IMR-90 (cell line): ENCODE results near the gene FAM124A. TPM values are rescaled to one million over a fixed set of nuclear protein-coding genes. Genes with fewer than 3 reads are reported as not detected.

Experiments
- ATAC-seq: fragments of 200-7000 bp; cut with Tn5 transposase; 2 replicates; pipeline ENCODE4 v1.9.1; 2020; ENCODE audit warnings: low read depth, mild to moderate bottlenecking, moderate library complexity
- BruUV-seq: library from RNA; stranded (reverse); fragments of 400-500 nt; replicated peaks from 2 replicates; lab custom pipeline; 2021; lab: Mats Ljungman, UMichigan
- CTCF ChIA-PET: fragments of 300-600 bp; formaldehyde crosslinking; extraction: SDS; loops from one replicate; lab custom pipeline; 2021; ENCODE audit warnings: antibody characterized with exemption; lab: Yijun Ruan, JAX
- POLR2A ChIA-PET: fragments of 300-600 bp; sonication (Branson Sonifier 250); formaldehyde crosslinking; loops from one replicate; lab custom pipeline; 2022; ENCODE audit warnings: antibody characterized with exemption; ENCODE audit not compliant: unreplicated experiment; lab: Charles Lee
- DNase-seq: peaks from one replicate; pipeline ENCODE4 v3.0.0; 2013
- H2AFZ ChIP-seq: replicated peaks from 2 replicates; pipeline ENCODE3; 2013; ENCODE audit warnings: low read length, mild to moderate bottlenecking; ENCODE audit not compliant: poor library complexity
- H2AK5ac ChIP-seq: 2 replicates; pipeline ENCODE4 v1.6.1; 2013; ENCODE audit warnings: low read depth, low read length, inconsistent platforms
- H2AK9ac ChIP-seq: replicated peaks from 2 replicates; pipeline ENCODE3; 2013; ENCODE audit warnings: mild to moderate bottlenecking, low read depth, low read length, moderate library complexity; ENCODE audit not compliant: poor library complexity
- H2BK120ac ChIP-seq: 2 replicates; pipeline ENCODE4 v1.6.1; 2013; ENCODE audit warnings: low read depth, low read length, inconsistent platforms
- H2BK15ac ChIP-seq: 3 replicates; pipeline ENCODE4 v1.6.1; 2013; ENCODE audit warnings: low read depth, low read length, inconsistent platforms
- H2BK20ac ChIP-seq: 2 replicates; pipeline ENCODE4 v1.6.1; 2013; ENCODE audit warnings: low read depth, mild to moderate bottlenecking, inconsistent platforms, low read length, moderate library complexity
- H2BK5ac ChIP-seq: 2 replicates; pipeline ENCODE4 v1.6.1; 2013; ENCODE audit warnings: mild to moderate bottlenecking, low read depth, low read length, inconsistent platforms; ENCODE audit not compliant: poor library complexity, severe bottlenecking
- H3K14ac ChIP-seq: replicated peaks from 2 replicates; pipeline ENCODE4 v1.6.1; 2013; ENCODE audit warnings: low read depth, low read length, inconsistent platforms
- H3K18ac ChIP-seq: 2 replicates; pipeline ENCODE4 v1.6.1; 2013; ENCODE audit warnings: low read depth, low read length, control low read depth
- H3K23ac ChIP-seq: 2 replicates; pipeline ENCODE4 v1.6.1; 2013; ENCODE audit warnings: low read depth, low read length, inconsistent platforms
- H3K27ac ChIP-seq: 2 replicates; pipeline ENCODE4 v1.5.1; 2013; ENCODE audit warnings: mild to moderate bottlenecking, control low read depth, low read length; ENCODE audit not compliant: insufficient read depth
- H3K27me3 ChIP-seq: 2 replicates; pipeline ENCODE4 v1.6.1; 2013; ENCODE audit warnings: low read length; ENCODE audit not compliant: control insufficient read depth, insufficient read depth
- H3K36me3 ChIP-seq: 2 replicates; pipeline ENCODE4 v1.6.1; 2013; ENCODE audit warnings: low read length, mixed read lengths; ENCODE audit not compliant: control insufficient read depth, insufficient read depth
- H3K4ac ChIP-seq: 2 replicates; pipeline ENCODE4 v1.6.1; 2013; ENCODE audit warnings: low read depth, low read length, inconsistent platforms
- H3K4me1 ChIP-seq: 2 replicates; pipeline ENCODE4 v1.6.1; 2013; ENCODE audit warnings: low read length, mixed read lengths; ENCODE audit not compliant: control insufficient read depth, insufficient read depth
- H3K4me2 ChIP-seq: 2 replicates; pipeline ENCODE4 v1.6.1; 2013; ENCODE audit warnings: low read depth, mild to moderate bottlenecking, control low read depth, low read length, moderate library complexity
- H3K4me3 ChIP-seq: 2 replicates; pipeline ENCODE4 v1.5.1; 2013; ENCODE audit warnings: low read depth, mild to moderate bottlenecking, control low read depth, low read length, moderate library complexity; ENCODE audit not compliant: insufficient read depth
- H3K56ac ChIP-seq: 2 replicates; pipeline ENCODE4 v1.6.1; 2013; ENCODE audit warnings: low read length, inconsistent platforms; ENCODE audit not compliant: insufficient read depth; ENCODE audit errors: extremely low read depth
- H3K79me1 ChIP-seq, 2 experiments: 2 replicates each; pipeline ENCODE4 v1.6.1; 2013; ENCODE audit warnings: low read length in 2 of 2, inconsistent platforms in 1 of 2, low read depth in 1 of 2
- H3K9ac ChIP-seq: 2 replicates; pipeline ENCODE4 v1.6.1; 2013; ENCODE audit warnings: low read depth, low read length, control low read depth
- H3K9me1 ChIP-seq: 2 replicates; pipeline ENCODE4 v1.6.1; 2013; ENCODE audit warnings: low read length, inconsistent platforms; ENCODE audit not compliant: insufficient read depth
- H3K9me3 ChIP-seq: 2 replicates; pipeline ENCODE4 v1.6.1; 2013; ENCODE audit warnings: low read length; ENCODE audit not compliant: control insufficient read depth, insufficient read depth
- H4K20me1 ChIP-seq: 2 replicates; pipeline ENCODE4 v1.6.1; 2013; ENCODE audit warnings: low read length, inconsistent platforms; ENCODE audit not compliant: insufficient read depth
- H4K5ac ChIP-seq: 2 replicates; pipeline ENCODE4 v1.6.1; 2013; ENCODE audit warnings: mild to moderate bottlenecking, low read depth, low read length, control low read depth
- H4K8ac ChIP-seq, 2 experiments: 2 replicates each; pipeline ENCODE4 v1.6.1; 2013; ENCODE audit warnings: low read depth in 2 of 2, low read length in 2 of 2, control low read depth in 1 of 2, inconsistent platforms in 1 of 2
- H4K91ac ChIP-seq: 2 replicates; pipeline ENCODE4 v1.6.1; 2013; ENCODE audit warnings: low read depth, low read length, inconsistent platforms; ENCODE audit not compliant: insufficient read depth
- CHD1 ChIP-seq: IDR thresholded peaks from 2 replicates; pipeline ENCODE4 v1.6.1; 2012; ENCODE audit warnings: low read depth, low read length, improper control_type of control experiment
- FOS ChIP-seq: fragments of 150-350 bp; IDR thresholded peaks from 2 replicates; pipeline ENCODE4 v1.6.1; 2016; ENCODE audit warnings: low read depth, low read length
- MAZ ChIP-seq: IDR thresholded peaks from 2 replicates; pipeline ENCODE4 v1.6.1; 2012; ENCODE audit warnings: low read depth, mild to moderate bottlenecking, low read length, improper control_type of control experiment, moderate library complexity, borderline replicate concordance
- NFE2L2 ChIP-seq: fragments of 150-350 bp; IDR thresholded peaks from 2 replicates; pipeline ENCODE4 v1.6.1; 2016; ENCODE audit warnings: low read depth, mild to moderate bottlenecking, low read length
- RFX5 ChIP-seq: IDR thresholded peaks from 2 replicates; pipeline ENCODE4 v1.8.0; 2012; ENCODE audit warnings: low read depth, mild to moderate bottlenecking, low read length, moderate library complexity
- SMC3 ChIP-seq: fragments of 150-350 bp; IDR thresholded peaks from 2 replicates; pipeline ENCODE4 v1.6.1; 2016; ENCODE audit warnings: low read depth, mild to moderate bottlenecking, antibody characterized with exemption, low read length, moderate library complexity
- WGBS, 2 experiments: methylation state at CpG; one replicate each; pipeline versions ENCODE4 v1.1.5 to v1.1.7; 2013; ENCODE audit warnings: missing lambda C conversion rate in 2 of 2; ENCODE audit not compliant: insufficient read length in 1 of 2; ENCODE audit errors: extremely low coverage in 2 of 2; 5-methylcytosine and 5-hydroxymethylcytosine counted together
- dilution Hi-C: fragments of 300-500 bp; cut with HindIII; formaldehyde crosslinking; loops from one replicate; pipeline ENCODE4 v1.14.3; 2018; ENCODE audit warnings: low sequenced_read_pairs; ENCODE audit not compliant: unreplicated experiment
- in situ Hi-C: fragments of 300-500 bp; cut with MboI; formaldehyde crosslinking; loops from 3 replicates; pipeline ENCODE4 v1.14.3; 2019; ENCODE audit warnings: low sequenced_read_pairs, inconsistent platforms, mixed read lengths
- intact Hi-C: fragments of 100-400 bp; cut with micrococcal nuclease; formaldehyde crosslinking; loops from 2 replicates; pipeline ENCODE4 v1.10.0; 2022
- polyA plus RNA-seq, 3 experiments: library from polyadenylated mRNA; depleted of rRNA; stranded (reverse); fragments of >200 nt; gene quantifications; 2 replicates each; pipeline ENCODE4 v1.2.3, GENCODE V29; 2012; ENCODE audit warnings: low replicate concordance in 1 of 3
- total RNA-seq: library from RNA; depleted of rRNA; stranded (reverse); fragments of >200 nt; gene quantifications from 2 replicates; pipeline ENCODE4 v1.2.3, GENCODE V29; 2012
- TF ChIP-seq, protein P1 (sequence below): fragments of 150-350 bp; IDR thresholded peaks from 2 replicates; pipeline ENCODE4 v1.6.1; 2016; ENCODE audit warnings: low read depth, mild to moderate bottlenecking, low read length, moderate library complexity, borderline replicate concordance

The FAM124A gene
- total and polyA plus RNA-seq, 2 of the 4 experiments (the other 2 are of a cell fraction), result 0.03 TPM; not detected in 1

DNA sequence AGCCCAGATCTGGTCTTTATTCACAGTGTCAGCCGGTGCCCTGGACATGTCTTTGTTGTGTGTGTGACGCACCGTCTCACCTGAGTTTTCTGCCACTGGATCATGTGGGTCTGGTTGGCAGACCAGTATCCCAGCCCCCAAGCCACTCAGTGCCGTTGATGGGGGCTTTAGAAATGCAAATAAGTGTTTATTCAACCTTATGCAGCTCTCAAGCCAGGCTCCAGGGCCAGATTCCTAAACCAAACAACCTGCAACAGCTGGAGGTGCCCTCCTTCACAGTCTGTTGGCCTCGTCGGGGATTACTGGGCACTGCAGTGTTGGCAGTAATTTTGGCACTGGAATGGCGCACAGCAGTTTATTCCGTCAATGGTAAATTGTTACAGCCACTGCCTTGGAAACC, 21.6 kb downstream of the FAM124A start:
- 70% methylated on average over 2 of the region's 8 CpGs; no CpG with 5 or more reads in 1 of the 2 experiments for WGBS, 2 experiments
- intact Hi-C loops, result no loop called here
- no peaks in the 10 kb centered on the region for H4K20me1 ChIP-seq
- H3K27me3 ChIP-seq, result peaks cover 43% of the 10 kb centered on the region
- no peaks in the 10 kb centered on the region for H3K79me1 ChIP-seq
- no peak for TF ChIP-seq NFE2L2
- TF ChIP-seq MAZ, result no peak
- no peak for TF ChIP-seq CHD1
- no peak for TF ChIP-seq FOS
- TF ChIP-seq, protein P1, sequence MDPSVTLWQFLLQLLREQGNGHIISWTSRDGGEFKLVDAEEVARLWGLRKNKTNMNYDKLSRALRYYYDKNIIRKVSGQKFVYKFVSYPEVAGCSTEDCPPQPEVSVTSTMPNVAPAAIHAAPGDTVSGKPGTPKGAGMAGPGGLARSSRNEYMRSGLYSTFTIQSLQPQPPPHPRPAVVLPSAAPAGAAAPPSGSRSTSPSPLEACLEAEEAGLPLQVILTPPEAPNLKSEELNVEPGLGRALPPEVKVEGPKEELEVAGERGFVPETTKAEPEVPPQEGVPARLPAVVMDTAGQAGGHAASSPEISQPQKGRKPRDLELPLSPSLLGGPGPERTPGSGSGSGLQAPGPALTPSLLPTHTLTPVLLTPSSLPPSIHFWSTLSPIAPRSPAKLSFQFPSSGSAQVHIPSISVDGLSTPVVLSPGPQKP, result no peak
- TF ChIP-seq SMC3, result no peak
- TF ChIP-seq RFX5, result no peak
- H4K91ac ChIP-seq, result no peak overlapping the region
- H3K23ac ChIP-seq, result no peak overlapping the region
- ATAC-seq, result no peak
- ChIA-PET CTCF (no interaction called here), POLR2A (no interaction called here)
- no peaks in the 10 kb centered on the region for H3K9me1 ChIP-seq
- no peak overlapping the region for H3K14ac ChIP-seq
- no peak for DNase-seq
- no peak overlapping the region for H2BK15ac ChIP-seq
- no peaks in the 10 kb centered on the region for H3K36me3 ChIP-seq
- no peak overlapping the region for H2AK5ac ChIP-seq
- no peak overlapping the region for H4K8ac ChIP-seq
- H2BK5ac ChIP-seq, result no peak overlapping the region
- no peak overlapping the region for H3K4me2 ChIP-seq
- H2BK20ac ChIP-seq, result no peak overlapping the region
- no peak overlapping the region for H3K9ac ChIP-seq
- no peak overlapping the region for H3K18ac ChIP-seq
- in situ Hi-C loops, result no loop called here
- no peak overlapping the region for H2BK120ac ChIP-seq
- no peak overlapping the region for H3K4ac ChIP-seq
- H3K27ac ChIP-seq, result no peak overlapping the region
- BruUV-seq, result no TSS peak
- no peaks in the 10 kb centered on the region for H3K9me3 ChIP-seq
- H3K4me3 ChIP-seq, result no peak overlapping the region
- H3K56ac ChIP-seq, result no peak overlapping the region
- H2AK9ac ChIP-seq, result no peak overlapping the region
- no peaks in the 10 kb centered on the region for H3K4me1 ChIP-seq
- dilution Hi-C loops, result no loop called here
- H4K5ac ChIP-seq, result no peak overlapping the region
- no peak overlapping the region for H2AFZ ChIP-seq
